Renal cortex interstitium (tissue), 11 donors: ENCODE data around the gene TTC28. TPM values are rescaled to one million over a fixed set of nuclear protein-coding genes. Genes with fewer than 3 reads are reported as not detected.

Source experiments
- DNase-seq, 11 donors: peaks; one replicate each; pipeline ENCODE4 v3.0.0-alpha.2; 2013; ENCODE audit warnings: low read depth in 9 of 11, low spot score in 4 of 11; ENCODE audit errors: extremely low read depth in 1 of 11
- polyA plus RNA-seq, 3 donors: library from polyadenylated mRNA; unstranded; fragments of 120-200 nt; gene quantifications; one replicate each; pipeline ENCODE4 v1.2.1, GENCODE V29; 2013; ENCODE audit not compliant: insufficient read length in 3 of 3

Gene TTC28
- polyA plus RNA-seq, 3 donors: 33.1 to 43.1 (median 35.9) TPM

GRCh38 chr22:28004021-28004420 lies 675.6 kb downstream of the TTC28 start:
- no peak for DNase-seq

- no peak for DNase-seq
Measured at GRCh38 chr22:28002863-28003565, 676.6 kb downstream of the TTC28 start.

- DNase-seq: no peak
Measured at GRCh38 chr22:28002181-28002700, 677.4 kb downstream of the TTC28 start.

- DNase-seq: no peak
Measured at GRCh38 chr22:28001171-28001835, 678.3 kb downstream of the TTC28 start.

- DNase-seq: no peak
Measured at GRCh38 chr22:28000361-28000760, 679.3 kb downstream of the TTC28 start.

GRCh38 chr22:27999876-28000275 lies 679.8 kb downstream of the TTC28 start:
- DNase-seq: no peak

- DNase-seq: no peak
Measured at GRCh38 chr22:27998511-27999410, 680.9 kb downstream of the TTC28 start.

- DNase-seq: no peak
Measured at GRCh38 chr22:27997538-27997937, 682.1 kb downstream of the TTC28 start.

GRCh38 chr22:27996981-27997380 lies 682.7 kb downstream of the TTC28 start:
- no peak for DNase-seq

GRCh38 chr22:27996529-27996925 lies 683.1 kb downstream of the TTC28 start:
- no peak for DNase-seq

GRCh38 chr22:27995801-27996528 lies 683.7 kb downstream of the TTC28 start:
- DNase-seq: no peak

- DNase-seq: no peak
Measured at GRCh38 chr22:27994481-27995331, 684.9 kb downstream of the TTC28 start.

- DNase-seq: no peak
Measured at GRCh38 chr22:27993774-27994350, 685.8 kb downstream of the TTC28 start.

GRCh38 chr22:27993201-27993635 lies 686.4 kb downstream of the TTC28 start:
- DNase-seq: no peak

- no peak for DNase-seq
Measured at GRCh38 chr22:27992294-27993165, 687.1 kb downstream of the TTC28 start.

- DNase-seq: no peak
Measured at GRCh38 chr22:27991586-27992293, 687.9 kb downstream of the TTC28 start.
